Mesendoderm (in vitro differentiated cells): ENCODE measurements around the gene CALCB.

Experiments
- DNase-seq: peaks from one replicate; pipeline ENCODE4 v3.0.0; 2013
- H2AK5ac ChIP-seq: 2 replicates; pipeline ENCODE4 v1.6.1; 2013; ENCODE audit warnings: low read length, inconsistent platforms
- H2BK120ac ChIP-seq: 2 replicates; pipeline ENCODE4 v1.6.1; 2013; ENCODE audit warnings: low read depth, mild to moderate bottlenecking, low read length, moderate library complexity, mixed read lengths
- H2BK15ac ChIP-seq: replicated peaks from 2 replicates; pipeline ENCODE4 v1.6.1; 2013; ENCODE audit warnings: low read depth, mild to moderate bottlenecking, moderate library complexity
- H2BK5ac ChIP-seq: 2 replicates; pipeline ENCODE4 v1.6.1; 2013; ENCODE audit warnings: low read length, inconsistent platforms
- H3K18ac ChIP-seq: 2 replicates; pipeline ENCODE4 v1.6.1; 2013; ENCODE audit warnings: mild to moderate bottlenecking, low read length, mixed read lengths
- H3K23ac ChIP-seq: one replicate; pipeline ENCODE4 v1.6.1; 2013; ENCODE audit warnings: low read length
- H3K27ac ChIP-seq: 2 replicates; pipeline ENCODE4 v1.5.1; 2013; ENCODE audit warnings: low read depth, mild to moderate bottlenecking, inconsistent platforms, low read length, moderate library complexity
- H3K27me3 ChIP-seq: 2 replicates; pipeline ENCODE4 v1.6.1; 2013; ENCODE audit warnings: low read length, control low read depth, mild to moderate bottlenecking, inconsistent platforms; ENCODE audit not compliant: insufficient read depth, poor library complexity
- H3K36me3 ChIP-seq: 2 replicates; pipeline ENCODE4 v1.6.1; 2013; ENCODE audit warnings: low read length, inconsistent platforms; ENCODE audit not compliant: control insufficient read depth, insufficient read depth
- H3K4ac ChIP-seq: one replicate; pipeline ENCODE4 v1.6.1; 2013; ENCODE audit warnings: low read depth, mild to moderate bottlenecking, low read length, moderate library complexity
- H3K4me1 ChIP-seq: 2 replicates; pipeline ENCODE4 v1.6.1; 2013; ENCODE audit warnings: low read depth, low read length, inconsistent platforms; ENCODE audit not compliant: control insufficient read depth
- H3K4me2 ChIP-seq: 2 replicates; pipeline ENCODE4 v1.6.1; 2013; ENCODE audit warnings: low read length
- H3K4me3 ChIP-seq: 2 replicates; pipeline ENCODE4 v1.5.1; 2013; ENCODE audit warnings: mild to moderate bottlenecking, low read length
- H3K56ac ChIP-seq: one replicate; pipeline ENCODE4 v1.6.1; 2013; ENCODE audit warnings: low read length
- H3K79me1 ChIP-seq: 2 replicates; pipeline ENCODE4 v1.6.1; 2013; ENCODE audit warnings: low read length, inconsistent platforms
- H3K79me2 ChIP-seq: 2 replicates; pipeline ENCODE4 v1.6.1; 2013; ENCODE audit warnings: mild to moderate bottlenecking, low read length; ENCODE audit not compliant: control insufficient read depth, insufficient read depth
- H3K9ac ChIP-seq: 2 replicates; pipeline ENCODE4 v1.6.1; 2013; ENCODE audit warnings: low read length, inconsistent platforms
- H4K5ac ChIP-seq: one replicate; pipeline ENCODE4 v1.6.1; 2013; ENCODE audit warnings: low read length
- H4K8ac ChIP-seq: one replicate; pipeline ENCODE4 v1.6.1; 2013; ENCODE audit warnings: low read depth, mild to moderate bottlenecking, control low read depth, low read length, moderate library complexity
- WGBS: extraction: QIAGEN DNeasy Blood & Tissue Kit; methylation state at CpG from one replicate; pipeline ENCODE4 v1.1.7; 2013; ENCODE audit warnings: low lambda C conversion rate, missing lambda C conversion rate; ENCODE audit not compliant: insufficient coverage; ENCODE audit errors: extremely low coverage; 5-methylcytosine and 5-hydroxymethylcytosine counted together

The CALCB gene

GRCh38 chr11:15099267-15099666 lies 25.9 kb downstream of the CALCB start:
- Histone ChIP-seq H3K27me3 (no peaks in the 10 kb centered on the region), H3K4ac (no peak overlapping the region), H3K23ac (no peak overlapping the region)

GRCh38 chr11:15101072-15101709 lies 27.8 kb downstream of the CALCB start:
- Histone ChIP-seq H3K79me1 (no peaks in the 10 kb centered on the region), H2AK5ac (no peak overlapping the region), H3K4ac (no peak overlapping the region), H4K5ac (no peak overlapping the region), H3K36me3 (no peaks in the 10 kb centered on the region), H3K4me3 (no peak overlapping the region), H3K18ac (no peak overlapping the region), H3K9ac (no peak overlapping the region), H4K8ac (no peak overlapping the region), H3K4me1 (no peaks in the 10 kb centered on the region), H2BK120ac (no peak overlapping the region), H3K4me2 (no peak overlapping the region), H3K79me2 (no peaks in the 10 kb centered on the region), H2BK15ac (no peak overlapping the region), H3K56ac (no peak overlapping the region), H3K27me3 (no peaks in the 10 kb centered on the region), H2BK5ac (no peak overlapping the region), H3K27ac (no peak overlapping the region), H3K23ac (no peak overlapping the region)
- WGBS: no CpG with 5 or more reads among the region's 8 CpGs
- peak; percentile 70 for DNase-seq

More at GRCh38 chr11:15099267-15099666, 25.9 kb downstream of the CALCB start:
- no peak overlapping the region for H2BK5ac ChIP-seq
- H4K8ac ChIP-seq: no peak overlapping the region
- H2BK120ac ChIP-seq: no peak overlapping the region
- H2AK5ac ChIP-seq: no peak overlapping the region
- no peaks in the 10 kb centered on the region for H3K4me1 ChIP-seq
- no peak for DNase-seq
- H3K4me2 ChIP-seq: no peak overlapping the region
- H3K27ac ChIP-seq: no peak overlapping the region
- no peak overlapping the region for H4K5ac ChIP-seq
- no peak overlapping the region for H3K18ac ChIP-seq
- H2BK15ac ChIP-seq: no peak overlapping the region
- no peaks in the 10 kb centered on the region for H3K79me2 ChIP-seq
- no peak overlapping the region for H3K9ac ChIP-seq
- H3K79me1 ChIP-seq: no peaks in the 10 kb centered on the region
- H3K56ac ChIP-seq: no peak overlapping the region
- no peaks in the 10 kb centered on the region for H3K36me3 ChIP-seq
- no peak overlapping the region for H3K4me3 ChIP-seq

GRCh38 chr11:15104166-15104565 lies 30.8 kb downstream of the CALCB start:
- Histone ChIP-seq H3K79me1 (no peaks in the 10 kb centered on the region), H3K23ac (no peak overlapping the region), H3K4me3 (no peak overlapping the region), H2BK5ac (no peak overlapping the region), H3K27me3 (no peaks in the 10 kb centered on the region), H4K5ac (no peak overlapping the region), H2BK15ac (no peak overlapping the region), H3K18ac (no peak overlapping the region), H4K8ac (no peak overlapping the region), H3K36me3 (no peaks in the 10 kb centered on the region), H2BK120ac (no peak overlapping the region), H3K56ac (no peak overlapping the region), H3K4ac (no peak overlapping the region), H2AK5ac (no peak overlapping the region), H3K79me2 (no peaks in the 10 kb centered on the region), H3K4me1 (no peaks in the 10 kb centered on the region), H3K9ac (no peak overlapping the region), H3K27ac (no peak overlapping the region), H3K4me2 (no peak overlapping the region)
- WGBS: no CpG with 5 or more reads among the region's 2 CpGs
- DNase-seq: no peak

- Histone ChIP-seq H3K27ac (no peak overlapping the region), H3K4ac (no peak overlapping the region)
- no CpG with 5 or more reads among the region's 8 CpGs for WGBS
These were observed 33.0 kb downstream of the CALCB start for GRCh38 chr11:15106201-15106965.

GRCh38 chr11:15107730-15108515 lies 34.5 kb downstream of the CALCB start:
- no peaks in the 10 kb centered on the region for H3K4me1 ChIP-seq
- H3K23ac ChIP-seq: no peak overlapping the region
- no peak overlapping the region for H2BK120ac ChIP-seq
- DNase-seq: no peak
- H3K27ac ChIP-seq: no peak overlapping the region
- H3K4me3 ChIP-seq: no peak overlapping the region
- no CpG with 5 or more reads among the region's 4 CpGs for WGBS
- no peaks in the 10 kb centered on the region for H3K79me2 ChIP-seq
- H3K9ac ChIP-seq: no peak overlapping the region
- H4K8ac ChIP-seq: no peak overlapping the region
- no peak overlapping the region for H2BK5ac ChIP-seq
- no peak overlapping the region for H3K18ac ChIP-seq
- no peak overlapping the region for H3K4me2 ChIP-seq
- no peaks in the 10 kb centered on the region for H3K79me1 ChIP-seq
- H3K4ac ChIP-seq: no peak overlapping the region
- H3K36me3 ChIP-seq: no peaks in the 10 kb centered on the region
- no peak overlapping the region for H2AK5ac ChIP-seq
- H4K5ac ChIP-seq: no peak overlapping the region
- H3K27me3 ChIP-seq: no peaks in the 10 kb centered on the region
- no peak overlapping the region for H2BK15ac ChIP-seq
- no peak overlapping the region for H3K56ac ChIP-seq

More at GRCh38 chr11:15106201-15106965, 33.0 kb downstream of the CALCB start:
- no peaks in the 10 kb centered on the region for H3K79me2 ChIP-seq
- H2BK5ac ChIP-seq: no peak overlapping the region
- H2BK15ac ChIP-seq: no peak overlapping the region
- H2AK5ac ChIP-seq: no peak overlapping the region
- H3K18ac ChIP-seq: no peak overlapping the region
- H3K36me3 ChIP-seq: no peaks in the 10 kb centered on the region
- H4K5ac ChIP-seq: no peak overlapping the region
- no peak overlapping the region for H4K8ac ChIP-seq
- no peaks in the 10 kb centered on the region for H3K4me1 ChIP-seq
- DNase-seq: no peak
- H3K27me3 ChIP-seq: no peaks in the 10 kb centered on the region
- no peak overlapping the region for H3K4me2 ChIP-seq
- no peak overlapping the region for H2BK120ac ChIP-seq
- no peak overlapping the region for H3K9ac ChIP-seq
- H3K23ac ChIP-seq: no peak overlapping the region
- H3K79me1 ChIP-seq: no peaks in the 10 kb centered on the region
- no peak overlapping the region for H3K4me3 ChIP-seq
- no peak overlapping the region for H3K56ac ChIP-seq
